Smooth muscle cell (in vitro differentiated cells): ENCODE data around the gene TMEM200B. TPM values are rescaled to one million over a fixed set of nuclear protein-coding genes. Genes with fewer than 3 reads are reported as not detected.

ENCODE experiments used
- DNase-seq: peaks from one replicate; lab custom pipeline; 2025; ENCODE audit not compliant: unreplicated experiment; lab: John Stamatoyannopoulos, UW
- H2AFZ ChIP-seq: fragments of 200-600 bp; sonication (generic); 2 replicates; pipeline ENCODE4 v1.6.0; 2016; ENCODE audit warnings: antibody characterized with exemption, low read depth, mild to moderate bottlenecking
- H3F3A ChIP-seq: fragments of 200-600 bp; sonication (generic); 2 replicates; pipeline ENCODE4 v1.6.0; 2017; ENCODE audit warnings: antibody characterized with exemption, low read depth
- H3K27ac ChIP-seq: fragments of 200-600 bp; sonication (generic); 2 replicates; pipeline ENCODE4 v1.5.1; 2016; ENCODE audit warnings: low read depth, mild to moderate bottlenecking
- H3K27me3 ChIP-seq: fragments of 200-600 bp; sonication (generic); 2 replicates; pipeline ENCODE4 v1.6.1; 2016; ENCODE audit warnings: low read depth, mild to moderate bottlenecking
- H3K36me3 ChIP-seq: fragments of 200-600 bp; sonication (generic); 2 replicates; pipeline ENCODE4 v1.5.1; 2016; ENCODE audit warnings: low read depth
- H3K4me1 ChIP-seq: fragments of 200-600 bp; sonication (generic); 2 replicates; pipeline ENCODE4 v1.5.1; 2016; ENCODE audit warnings: low read depth
- H3K4me2 ChIP-seq: fragments of 200-600 bp; sonication (generic); 2 replicates; pipeline ENCODE4 v1.6.0; 2016; ENCODE audit warnings: mild to moderate bottlenecking
- H3K4me3 ChIP-seq: fragments of 200-600 bp; sonication (generic); 2 replicates; pipeline ENCODE4 v1.5.1; 2016; ENCODE audit warnings: mild to moderate bottlenecking
- H3K79me2 ChIP-seq: fragments of 200-600 bp; sonication (generic); 2 replicates; pipeline ENCODE4 v1.6.0; 2016; ENCODE audit warnings: low read depth, mild to moderate bottlenecking
- H3K9ac ChIP-seq: fragments of 200-600 bp; sonication (generic); 2 replicates; pipeline ENCODE4 v1.6.0; 2016; ENCODE audit warnings: low read depth
- H3K9me3 ChIP-seq: fragments of 200-600 bp; sonication (generic); replicated peaks from 2 replicates; pipeline ENCODE4 v1.5.1; 2016; ENCODE audit warnings: low read depth
- H4K20me1 ChIP-seq: fragments of 200-600 bp; sonication (generic); 2 replicates; pipeline ENCODE4 v1.6.0; 2016; ENCODE audit warnings: low read depth
- WGBS: methylation state at CpG from one replicate; pipeline ENCODE4 v1.1.7; 2016; ENCODE audit warnings: low lambda C conversion rate; 5-methylcytosine and 5-hydroxymethylcytosine counted together
- polyA plus RNA-seq: library from polyadenylated mRNA; unstranded; fragments of >200 nt; fragmentation: Nextera tagmentation; extraction: Ambion mirVana; gene quantifications from 2 replicates; pipeline ENCODE4 v1.2.1, GENCODE V29; 2016
- total RNA-seq: library from RNA; depleted of rRNA; stranded (reverse); fragments of >200 nt; gene quantifications from 2 replicates; pipeline ENCODE4 v1.2.3, GENCODE V29; 2014
- TF ChIP-seq, protein P1 (sequence below): fragments of 200-600 bp; sonication (generic); IDR thresholded peaks from 2 replicates; pipeline ENCODE4 v1.5.1; 2017; ENCODE audit warnings: borderline replicate concordance, mild to moderate bottlenecking, antibody characterized with exemption; ENCODE audit not compliant: insufficient read depth, poor library complexity, severe bottlenecking

TMEM200B gene
- total and polyA plus RNA-seq, 2 experiments from 2014 or later = 20.5 to 33.2 TPM

DNA sequence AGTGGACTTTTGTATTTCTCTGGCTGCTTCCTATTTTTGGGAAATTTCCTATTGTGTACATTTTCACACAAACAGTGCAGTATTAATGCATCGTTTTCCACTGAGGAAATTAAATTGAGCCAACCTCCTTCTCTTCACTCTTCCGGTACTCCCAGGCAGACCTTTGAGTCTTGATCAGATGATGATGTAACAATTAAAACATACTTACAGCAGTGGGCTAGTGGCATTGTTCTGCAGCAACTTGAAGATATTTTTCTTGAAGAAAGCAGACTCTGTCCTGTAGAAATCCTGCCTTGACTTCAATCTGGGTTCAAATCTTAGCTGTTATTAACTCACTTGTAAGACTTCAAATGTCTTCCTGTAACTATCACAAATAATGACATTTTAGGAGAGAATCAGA lies 19.0 kb upstream of the TMEM200B start:
- WGBS = 93% methylated on average over 2 of the region's 2 CpGs
- H3F3A ChIP-seq = peaks cover 20% of the 10 kb centered on the region

DNA sequence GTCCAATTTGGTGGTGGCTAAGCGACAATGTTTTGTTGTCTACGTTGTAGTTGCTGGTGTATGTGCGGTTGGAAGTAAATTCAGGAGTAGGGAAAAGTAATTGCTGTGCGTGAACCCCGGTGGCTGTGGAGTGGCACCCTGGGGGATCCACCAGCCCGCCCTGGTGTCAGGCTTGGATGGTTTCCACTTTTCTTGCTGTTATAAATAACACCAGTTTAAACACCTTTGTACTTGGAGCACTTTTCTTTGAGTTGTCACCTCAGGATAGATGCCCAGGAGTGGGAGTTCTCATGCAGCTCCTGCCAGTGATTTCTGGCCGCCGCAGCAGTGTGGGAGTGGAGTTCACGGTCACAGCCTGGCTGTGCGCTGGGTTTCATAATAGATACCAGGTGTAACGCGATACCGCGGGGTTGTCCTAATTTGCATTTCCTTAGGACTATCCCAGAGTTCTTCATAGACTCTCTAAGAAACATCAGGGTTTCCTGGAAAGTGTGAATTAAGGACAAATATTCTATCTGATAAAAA lies 12.8 kb upstream of the TMEM200B start:
- Histone ChIP-seq H4K20me1 (no peaks in the 10 kb centered on the region), H3K9me3 (no peaks in the 10 kb centered on the region), H3K4me3 (no peak overlapping the region), H3K36me3 (no peaks in the 10 kb centered on the region), H3K4me2 (no peak overlapping the region), H2AFZ (no peak overlapping the region), H3K4me1 (no peaks in the 10 kb centered on the region), H3F3A (no peaks in the 10 kb centered on the region), H3K27me3 (no peaks in the 10 kb centered on the region), H3K27ac (no peak overlapping the region), H3K9ac (no peak overlapping the region), H3K79me2 (no peaks in the 10 kb centered on the region)
- DNase-seq = no peak
- TF ChIP-seq, protein P1, sequence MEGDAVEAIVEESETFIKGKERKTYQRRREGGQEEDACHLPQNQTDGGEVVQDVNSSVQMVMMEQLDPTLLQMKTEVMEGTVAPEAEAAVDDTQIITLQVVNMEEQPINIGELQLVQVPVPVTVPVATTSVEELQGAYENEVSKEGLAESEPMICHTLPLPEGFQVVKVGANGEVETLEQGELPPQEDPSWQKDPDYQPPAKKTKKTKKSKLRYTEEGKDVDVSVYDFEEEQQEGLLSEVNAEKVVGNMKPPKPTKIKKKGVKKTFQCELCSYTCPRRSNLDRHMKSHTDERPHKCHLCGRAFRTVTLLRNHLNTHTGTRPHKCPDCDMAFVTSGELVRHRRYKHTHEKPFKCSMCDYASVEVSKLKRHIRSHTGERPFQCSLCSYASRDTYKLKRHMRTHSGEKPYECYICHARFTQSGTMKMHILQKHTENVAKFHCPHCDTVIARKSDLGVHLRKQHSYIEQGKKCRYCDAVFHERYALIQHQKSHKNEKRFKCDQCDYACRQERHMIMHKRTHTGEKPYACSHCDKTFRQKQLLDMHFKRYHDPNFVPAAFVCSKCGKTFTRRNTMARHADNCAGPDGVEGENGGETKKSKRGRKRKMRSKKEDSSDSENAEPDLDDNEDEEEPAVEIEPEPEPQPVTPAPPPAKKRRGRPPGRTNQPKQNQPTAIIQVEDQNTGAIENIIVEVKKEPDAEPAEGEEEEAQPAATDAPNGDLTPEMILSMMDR = no peak
- WGBS = 75% methylated on average over 14 of the region's 14 CpGs

More for the DNA sequence above, 19.0 kb upstream of the TMEM200B start:
- DNase-seq = no peak
- no peaks in the 10 kb centered on the region for H3K4me1 ChIP-seq
- no peak overlapping the region for H2AFZ ChIP-seq
- no peaks in the 10 kb centered on the region for H4K20me1 ChIP-seq
- H3K79me2 ChIP-seq = no peaks in the 10 kb centered on the region
- TF ChIP-seq, protein P1 = no peak
- no peaks in the 10 kb centered on the region for H3K9me3 ChIP-seq
- H3K36me3 ChIP-seq = no peaks in the 10 kb centered on the region
- no peak overlapping the region for H3K4me2 ChIP-seq
- H3K27me3 ChIP-seq = no peaks in the 10 kb centered on the region
- H3K4me3 ChIP-seq = no peak overlapping the region
- H3K9ac ChIP-seq = no peak overlapping the region
- H3K27ac ChIP-seq = no peak overlapping the region

DNA sequence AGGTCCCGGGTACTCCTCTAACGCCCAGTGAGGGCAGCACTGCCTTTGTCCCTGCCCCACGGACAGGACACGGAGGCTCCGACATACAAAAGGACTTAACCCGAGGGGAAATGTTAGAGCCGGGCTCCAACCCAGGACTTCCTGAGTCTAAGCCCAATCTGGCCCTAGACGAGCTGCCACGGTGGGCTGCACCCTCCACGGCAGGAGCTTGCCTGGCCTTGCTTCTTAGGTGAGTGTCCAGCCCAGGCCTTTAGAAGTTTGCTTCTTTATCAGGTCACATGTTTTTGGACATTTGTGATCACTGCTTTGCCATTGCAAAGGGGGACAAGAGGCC lies 11.0 kb upstream of the TMEM200B start:
- 82% methylated on average over 10 of the region's 10 CpGs for WGBS
- Histone ChIP-seq H2AFZ (no peak overlapping the region), H3K27ac (no peak overlapping the region), H3K4me2 (no peak overlapping the region), H3K4me1 (no peaks in the 10 kb centered on the region), H3K36me3 (no peaks in the 10 kb centered on the region), H4K20me1 (no peaks in the 10 kb centered on the region), H3K9ac (no peak overlapping the region), H3K79me2 (no peaks in the 10 kb centered on the region), H3K4me3 (no peak overlapping the region), H3F3A (no peaks in the 10 kb centered on the region), H3K27me3 (no peaks in the 10 kb centered on the region), H3K9me3 (no peaks in the 10 kb centered on the region)
- TF ChIP-seq, protein P1 = no peak
- no peak for DNase-seq
